ENCODE results near the gene CACNA1C. TPM values are rescaled to one million over a fixed set of nuclear protein-coding genes. Genes with fewer than 3 reads are reported as not detected.

The CACNA1C gene
- total and polyA plus RNA-seq, 2 donors (not counting 1 experiment from before 2014, with no cell fraction given): 0.01 to 0.02 TPM

DNA sequence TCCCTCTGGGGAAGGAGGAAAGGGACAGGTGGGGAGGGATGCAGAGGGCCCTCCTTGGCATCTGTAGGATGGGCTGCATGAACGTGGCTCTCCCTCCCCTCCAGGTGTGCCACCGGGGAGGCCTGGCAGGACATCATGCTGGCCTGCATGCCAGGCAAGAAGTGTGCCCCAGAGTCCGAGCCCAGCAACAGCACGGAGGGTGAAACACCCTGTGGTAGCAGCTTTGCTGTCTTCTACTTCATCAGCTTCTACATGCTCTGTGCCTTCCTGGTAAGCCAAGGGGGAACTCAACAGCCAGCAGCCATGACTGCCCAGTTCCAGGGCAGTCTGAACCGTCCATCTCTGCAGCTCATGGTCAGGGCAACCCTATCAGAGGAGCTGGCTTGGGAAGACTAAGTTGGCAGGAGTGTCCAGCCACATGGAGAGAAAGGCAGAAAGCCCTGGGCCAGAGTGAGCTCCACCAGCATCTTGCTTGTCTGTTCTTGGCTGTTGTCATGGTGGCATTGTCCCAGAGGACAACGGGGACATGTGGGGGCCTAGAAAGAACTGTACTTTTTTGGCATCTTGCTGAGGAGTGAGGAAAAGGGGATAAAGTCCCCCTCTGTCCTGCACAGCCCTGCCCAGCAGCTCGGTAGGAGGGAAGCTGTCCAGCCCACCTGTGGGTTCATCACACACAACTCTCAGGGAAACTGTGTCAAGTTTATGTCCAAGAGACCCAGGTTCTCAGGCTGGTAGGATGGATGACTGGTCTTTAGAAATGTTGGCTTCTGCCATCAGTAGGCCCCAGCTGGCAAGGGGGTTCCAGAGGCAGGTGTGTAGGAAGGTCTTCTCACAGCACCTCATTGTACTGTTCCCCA, 612.2 kb downstream of the CACNA1C start:
- no peaks in the 10 kb centered on the region for H3K27me3 ChIP-seq (replicated peaks in 1 of 4; ENCODE audit: control extremely low read depth in 1 of 4, control insufficient read depth in 3 of 4, insufficient read depth in 4 of 4, low read length in 3 of 4)
- intact Hi-C loops (cut with micrococcal nuclease): no loop called here
- H3K4me2 ChIP-seq (replicated peaks; ENCODE audit: low read depth, low read length, poor library complexity, severe bottlenecking): no peak overlapping the region
- H3K9me3 Mint-ChIP-seq (ENCODE audit: insufficient read depth): no peaks in the 10 kb centered on the region
- no peak overlapping the region for H3K4me3 ChIP-seq (ENCODE audit: control extremely low read depth in 1 of 5, extremely low read depth in 1 of 5, insufficient read depth in 1 of 5, low read depth in 2 of 5, low read length in 4 of 5)
- no peaks in the 10 kb centered on the region for H3K79me2 ChIP-seq (ENCODE audit: control insufficient read depth, insufficient read depth, low read length)
- H3K27ac Mint-ChIP-seq: no peak overlapping the region
- no peaks in the 10 kb centered on the region for H3K4me1 ChIP-seq (ENCODE audit: control insufficient read depth in 2 of 2, insufficient read depth in 2 of 2, low read length in 2 of 2)
- no peaks in the 10 kb centered on the region for H4K20me1 ChIP-seq (ENCODE audit: control insufficient read depth, insufficient read depth, low read length, poor library complexity, severe bottlenecking)
- TF ChIP-seq CTCF (IDR thresholded peaks at IDR 0.05) (no peak), EZH2 (IDR thresholded peaks at IDR 0.05; ENCODE audit: borderline replicate concordance, insufficient read depth, low read depth, low read length, poor library complexity, severe bottlenecking) (no peak)
- no peaks in the 10 kb centered on the region for H3K27me3 Mint-ChIP-seq
- POLR2A ChIA-PET: no interaction called here
- DNase-seq (no peak), ATAC-seq (ENCODE audit: low read depth) (no peak)
- no peak overlapping the region for H3K27ac ChIP-seq (ENCODE audit: low read length in 2 of 2)
- H2AFZ ChIP-seq (ENCODE audit: insufficient read depth, low read depth, low read length, poor library complexity, severe bottlenecking): no peak overlapping the region
- no peak overlapping the region for H3K9ac ChIP-seq (ENCODE audit: low read length)
- CTCF ChIA-PET: no interaction called here
- no peak overlapping the region for H3K4me3 Mint-ChIP-seq
- H3K4me1 Mint-ChIP-seq: no peaks in the 10 kb centered on the region
- no peaks in the 10 kb centered on the region for H3K9me3 ChIP-seq (ENCODE audit: control extremely low read depth in 1 of 3, control insufficient read depth in 2 of 3, insufficient read depth in 1 of 3, low read length in 2 of 3)
- no peaks in the 10 kb centered on the region for H3K36me3 ChIP-seq (replicated peaks in 1 of 2; ENCODE audit: control extremely low read depth in 1 of 2, control insufficient read depth in 1 of 2, extremely low read depth in 1 of 2, insufficient read depth in 2 of 2, low read length in 1 of 2)
- 86% methylated on average over 6 of the region's 7 CpGs for WGBS (ENCODE audit: insufficient coverage)

DNA sequence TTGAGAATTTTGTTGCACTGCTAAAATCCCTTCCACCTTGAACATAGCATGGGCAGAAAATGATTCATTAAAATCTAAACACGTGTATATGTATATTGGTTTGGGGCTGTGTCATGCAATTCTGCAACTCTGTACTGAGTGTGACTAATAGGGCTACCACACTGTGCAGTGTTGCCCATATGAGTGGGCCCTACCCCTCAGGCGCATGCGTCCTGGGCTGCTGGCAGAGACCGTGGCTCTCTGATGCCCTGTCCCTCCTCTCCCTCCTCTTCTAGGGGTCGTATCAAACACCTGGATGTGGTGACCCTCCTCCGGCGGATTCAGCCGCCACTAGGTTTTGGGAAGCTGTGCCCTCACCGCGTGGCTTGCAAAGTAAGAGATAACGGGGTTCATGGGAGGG, 613.6 kb downstream of the CACNA1C start:
- no peaks in the 10 kb centered on the region for H3K79me2 ChIP-seq (ENCODE audit: control insufficient read depth, insufficient read depth, low read length)
- no peak overlapping the region for H3K4me3 ChIP-seq (ENCODE audit: control extremely low read depth in 1 of 5, extremely low read depth in 1 of 5, insufficient read depth in 1 of 5, low read depth in 2 of 5, low read length in 4 of 5)
- ChIA-PET POLR2A (no interaction called here), CTCF (no interaction called here)
- H3K27ac Mint-ChIP-seq: no peak overlapping the region
- no peak overlapping the region for H2AFZ ChIP-seq (ENCODE audit: insufficient read depth, low read depth, low read length, poor library complexity, severe bottlenecking)
- no peaks in the 10 kb centered on the region for H3K36me3 ChIP-seq (replicated peaks in 1 of 2; ENCODE audit: control extremely low read depth in 1 of 2, control insufficient read depth in 1 of 2, extremely low read depth in 1 of 2, insufficient read depth in 2 of 2, low read length in 1 of 2)
- DNase-seq (no peak), ATAC-seq (ENCODE audit: low read depth) (no peak)
- 94% methylated on average over 9 of the region's 11 CpGs for WGBS (ENCODE audit: insufficient coverage)
- no peak overlapping the region for H3K27ac ChIP-seq (ENCODE audit: low read length in 2 of 2)
- H3K9ac ChIP-seq (ENCODE audit: low read length): no peak overlapping the region
- H4K20me1 ChIP-seq (ENCODE audit: control insufficient read depth, insufficient read depth, low read length, poor library complexity, severe bottlenecking): no peaks in the 10 kb centered on the region
- H3K27me3 ChIP-seq (replicated peaks in 1 of 4; ENCODE audit: control extremely low read depth in 1 of 4, control insufficient read depth in 3 of 4, insufficient read depth in 4 of 4, low read length in 3 of 4): no peaks in the 10 kb centered on the region
- TF ChIP-seq EZH2 (IDR thresholded peaks at IDR 0.05; ENCODE audit: borderline replicate concordance, insufficient read depth, low read depth, low read length, poor library complexity, severe bottlenecking) (no peak), CTCF (IDR thresholded peaks at IDR 0.05) (no peak)
- intact Hi-C loops (cut with micrococcal nuclease): no loop called here
- no peaks in the 10 kb centered on the region for H3K9me3 Mint-ChIP-seq (ENCODE audit: insufficient read depth)
- H3K4me1 Mint-ChIP-seq: no peaks in the 10 kb centered on the region
- H3K4me2 ChIP-seq (replicated peaks; ENCODE audit: low read depth, low read length, poor library complexity, severe bottlenecking): no peak overlapping the region
- H3K4me3 Mint-ChIP-seq: no peak overlapping the region
- no peaks in the 10 kb centered on the region for H3K9me3 ChIP-seq (ENCODE audit: control extremely low read depth in 1 of 3, control insufficient read depth in 2 of 3, insufficient read depth in 1 of 3, low read length in 2 of 3)
- H3K4me1 ChIP-seq (ENCODE audit: control insufficient read depth in 2 of 2, insufficient read depth in 2 of 2, low read length in 2 of 2): no peaks in the 10 kb centered on the region
- H3K27me3 Mint-ChIP-seq: no peaks in the 10 kb centered on the region

All from B cell (primary cell).